HG03469 (cell line): ENCODE data around the gene DUOXA2.

Experiments used
- ATAC-seq: cut with Tn5 transposase; IDR thresholded peaks from one replicate; pipeline ENCODE4 v1.9.1; 2021; ENCODE audit warnings: mild to moderate bottlenecking, moderate library complexity, moderate number of reproducible peaks; ENCODE audit not compliant: unreplicated experiment

DUOXA2 gene

GRCh38 chr15:45156744-45157455, 42.8 kb downstream of the DUOXA2 start:
- ATAC-seq = no peak

GRCh38 chr15:45157974-45158373, 43.8 kb downstream of the DUOXA2 start:
- ATAC-seq = no peak

DNA sequence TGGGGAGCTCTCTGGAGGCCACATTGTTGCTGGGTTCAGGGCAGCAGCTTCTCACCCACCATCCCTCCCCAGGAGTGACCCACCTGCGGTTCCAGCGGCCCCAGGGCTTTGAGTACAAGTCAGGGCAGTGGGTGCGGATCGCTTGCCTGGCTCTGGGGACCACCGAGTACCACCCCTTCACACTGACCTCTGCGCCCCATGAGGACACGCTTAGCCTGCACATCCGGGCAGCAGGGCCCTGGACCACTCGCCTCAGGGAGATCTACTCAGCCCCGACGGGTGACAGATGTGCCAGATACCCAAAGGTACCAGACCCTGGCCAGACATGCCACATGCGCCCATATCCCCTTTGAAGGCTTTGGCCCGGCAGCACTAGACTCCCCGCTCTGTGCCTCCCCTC, 47.5 kb downstream of the DUOXA2 start:
- no peak for ATAC-seq

DNA sequence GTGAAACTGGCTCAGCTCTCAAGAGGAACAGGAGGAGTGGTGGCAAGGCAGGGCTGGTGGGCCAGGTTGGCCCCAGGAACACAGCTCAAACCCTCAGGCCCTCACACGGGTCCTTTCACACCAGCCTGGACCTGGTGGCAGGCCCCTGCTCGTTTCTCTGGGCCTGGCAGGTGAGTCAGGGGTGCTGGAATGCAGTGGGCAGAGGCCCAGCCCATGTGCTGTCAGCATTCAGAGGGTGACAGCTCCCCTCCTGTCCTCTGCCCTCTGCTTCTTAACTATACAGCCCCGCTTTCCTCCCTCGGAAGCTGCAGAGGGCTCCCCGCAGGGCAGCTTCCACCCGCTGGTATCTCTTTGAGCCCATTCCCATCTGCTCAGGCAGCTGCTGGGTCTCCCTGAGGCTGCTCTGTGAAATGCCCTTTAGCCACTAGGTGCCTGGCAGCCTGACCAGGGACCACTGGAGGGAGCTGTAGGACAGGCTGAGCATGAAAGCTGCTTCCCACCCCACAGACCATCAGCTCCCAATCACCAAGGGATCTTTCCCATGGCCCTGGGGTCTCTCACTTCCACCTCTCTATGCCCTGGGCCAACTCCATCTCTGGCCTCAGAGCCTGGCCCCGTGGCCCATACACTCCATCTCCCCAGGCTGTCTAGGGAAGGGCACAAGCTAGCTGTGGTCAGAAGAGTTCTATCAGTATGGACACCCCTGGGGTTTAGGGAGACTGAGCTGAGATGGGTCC, 48.8 kb downstream of the DUOXA2 start:
- ATAC-seq = no peak

- no peak for ATAC-seq
Observed at GRCh38 chr15:45163508-45163856, 49.4 kb downstream of the DUOXA2 start.

DNA sequence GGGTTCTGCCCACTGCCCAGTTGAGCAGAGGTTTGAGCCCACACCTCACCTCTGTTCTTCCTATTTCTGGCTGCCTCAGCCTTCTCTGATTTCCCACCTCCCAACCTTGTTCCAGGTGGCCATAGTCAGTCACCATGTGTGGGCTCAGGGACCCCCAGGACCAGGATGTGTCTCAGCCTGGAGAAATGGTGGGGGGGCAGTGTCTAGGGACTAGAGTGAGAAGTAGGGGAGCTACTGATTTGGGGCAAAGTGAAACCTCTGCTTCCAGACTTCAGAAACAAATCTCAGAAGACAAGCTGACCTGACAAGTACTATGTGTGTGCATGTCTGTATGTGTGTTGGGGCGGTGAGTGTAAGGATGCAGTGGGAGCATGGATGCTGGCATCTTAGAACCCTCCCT, 50.8 kb downstream of the DUOXA2 start:
- no peak for ATAC-seq

- no peak for ATAC-seq
Observed at GRCh38 chr15:45165536-45165935, 51.4 kb downstream of the DUOXA2 start.

DNA sequence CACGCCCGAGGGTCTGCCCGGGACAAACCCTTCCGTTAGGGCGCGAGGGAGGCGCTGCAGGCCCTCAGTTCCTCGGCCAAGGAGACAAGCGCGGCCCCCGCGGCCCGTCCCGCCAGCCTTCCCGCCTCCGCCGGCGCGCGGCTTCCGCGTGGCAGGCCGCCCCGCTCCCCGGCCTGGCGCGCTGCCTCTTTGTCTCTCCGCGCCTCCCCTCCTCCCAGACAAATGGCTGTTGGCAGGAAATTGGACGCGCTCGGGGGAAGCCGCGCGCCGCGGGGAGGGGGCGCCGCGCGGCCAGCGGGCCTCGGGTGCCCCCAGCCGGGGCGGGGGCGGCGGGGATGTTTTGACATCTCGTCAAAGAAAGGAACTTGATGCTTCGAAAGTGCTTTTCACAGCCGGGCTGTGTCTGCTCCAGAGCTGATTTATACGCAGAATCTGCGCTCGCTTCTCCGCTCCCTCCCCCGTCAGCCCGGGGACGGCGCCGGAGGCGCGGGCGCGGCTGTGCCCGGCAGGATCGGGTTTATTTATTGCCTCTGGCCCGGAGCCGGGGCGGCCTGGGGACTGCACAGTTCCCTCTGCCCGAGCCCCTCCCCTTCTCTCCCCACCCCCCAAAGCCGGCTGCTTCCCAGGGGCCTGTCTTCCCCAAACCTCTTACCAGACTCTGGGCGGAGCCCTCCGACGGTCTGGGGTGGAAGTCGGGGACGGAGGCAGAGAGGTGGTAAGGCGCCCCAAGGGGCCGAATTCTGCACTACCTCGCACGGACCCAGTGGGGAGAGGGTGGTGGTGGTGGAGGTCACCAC, 52.9 kb downstream of the DUOXA2 start:
- ATAC-seq = peak; percentile 85

GRCh38 chr15:45167631-45168205, 53.6 kb downstream of the DUOXA2 start:
- ATAC-seq = no peak
